Keratinocyte (primary cell): ENCODE measurements around the gene MAVS. TPM values are rescaled to one million over a fixed set of nuclear protein-coding genes. Genes with fewer than 3 reads are reported as not detected.

ENCODE experiments used
- DNase-seq: peaks from one replicate; pipeline ENCODE4 v3.0.0-alpha.2; 2011; ENCODE audit warnings: low read depth, missing footprints, low spot score
- FAIRE-seq: peaks from 2 replicates; lab custom pipeline; 2011; peaks lifted over from hg19 to GRCh38; lab: Jason Lieb, UNC
- H2AFZ ChIP-seq: 2 replicates; pipeline ENCODE4 v1.6.0; 2012; ENCODE audit warnings: low read length, control low read depth, inconsistent platforms; ENCODE audit not compliant: control insufficient read depth
- H3K27ac ChIP-seq: 2 replicates; pipeline ENCODE4 v1.5.1; 2011; ENCODE audit warnings: low read length; ENCODE audit not compliant: control insufficient read depth, insufficient read depth
- H3K27me3 ChIP-seq: 3 replicates; pipeline ENCODE4 v1.6.0; 2011; ENCODE audit warnings: low read length; ENCODE audit not compliant: control insufficient read depth, insufficient read depth; ENCODE audit errors: extremely low read depth
- H3K36me3 ChIP-seq, 2 experiments: 2 replicates in 1 of 2; 3 replicates in 1 of 2; pipeline ENCODE4 v1.5.1; 2011; ENCODE audit warnings: low read length in 2 of 2, mild to moderate bottlenecking in 1 of 2; ENCODE audit not compliant: control insufficient read depth in 2 of 2, insufficient read depth in 2 of 2; ENCODE audit errors: extremely low read depth in 1 of 2
- H3K4me1 ChIP-seq: 3 replicates; pipeline ENCODE4 v1.5.1; 2011; ENCODE audit warnings: low read length; ENCODE audit not compliant: control insufficient read depth, insufficient read depth; ENCODE audit errors: extremely low read depth
- H3K4me2 ChIP-seq: 3 replicates; pipeline ENCODE4 v1.6.0; 2011; ENCODE audit warnings: low read depth, low read length; ENCODE audit not compliant: control insufficient read depth, insufficient read depth; ENCODE audit errors: extremely low read depth
- H3K4me3 ChIP-seq, 3 experiments: fragments of 200-600 bp in 1 of 3; sonication (generic) in 1 of 3; 2 replicates in 2 of 3; 3 replicates in 1 of 3; pipeline ENCODE4 v1.5.1; 2011 to 2016; ENCODE audit warnings: low read length in 3 of 3, mild to moderate bottlenecking in 3 of 3, control low read depth in 2 of 3, inconsistent platforms in 1 of 3, low read depth in 1 of 3, mixed read lengths in 1 of 3, mixed run types in 1 of 3, moderate library complexity in 1 of 3; ENCODE audit not compliant: control insufficient read depth in 2 of 3, insufficient read depth in 2 of 3; ENCODE audit errors: extremely low read depth in 1 of 3
- H3K79me2 ChIP-seq: 2 replicates; pipeline ENCODE4 v1.6.0; 2012; ENCODE audit warnings: low read length; ENCODE audit not compliant: control insufficient read depth, insufficient read depth
- H3K9ac ChIP-seq: 3 replicates; pipeline ENCODE4 v1.6.0; 2011; ENCODE audit warnings: low read length; ENCODE audit not compliant: control insufficient read depth, insufficient read depth; ENCODE audit errors: extremely low read depth
- H3K9me1 ChIP-seq: 3 replicates; pipeline ENCODE4 v1.6.0; 2011; ENCODE audit warnings: low read length; ENCODE audit not compliant: control insufficient read depth, insufficient read depth; ENCODE audit errors: extremely low read depth
- H3K9me3 ChIP-seq: 2 replicates; pipeline ENCODE4 v1.5.1; 2012; ENCODE audit warnings: low read depth, low read length; ENCODE audit not compliant: control insufficient read depth
- H4K20me1 ChIP-seq: 3 replicates; pipeline ENCODE4 v1.6.0; 2011; ENCODE audit warnings: low read length; ENCODE audit not compliant: control insufficient read depth, insufficient read depth; ENCODE audit errors: extremely low read depth
- EZH2 ChIP-seq: IDR thresholded peaks from one replicate; pipeline ENCODE4 v1.6.1; 2012; ENCODE audit warnings: inconsistent platforms, mild to moderate bottlenecking, low read length, moderate library complexity
- dilution Hi-C: fragments of 300-500 bp; cut with MboI; formaldehyde crosslinking; loops from one replicate; pipeline ENCODE4 v1.7.0; 2020; ENCODE audit warnings: low sequenced_read_pairs; ENCODE audit not compliant: extremely low pct_ligation_motif_present
- polyA plus RNA-seq, 5 experiments: library from polyadenylated mRNA; depleted of rRNA in 3 of 5; stranded (reverse) in 3 of 5; stranded (forward) in 1 of 5; unstranded in 1 of 5; fragments of >200 nt; gene quantifications; 1 replicate in 1 of 5; 2 replicates in 3 of 5; 3 replicates in 1 of 5; pipeline versions ENCODE4 v1.2.1 to v1.2.3, GENCODE V29; 2011 to 2012; ENCODE audit warnings: missing spikeins in 2 of 5, low read depth in 1 of 5, low replicate concordance in 1 of 5
- TF ChIP-seq, protein P1 (sequence below), 3 experiments: IDR thresholded peaks in 1 of 3; conservative IDR thresholded peaks in 1 of 3; optimal IDR thresholded peaks in 1 of 3; 2 replicates in 2 of 3; 3 replicates in 1 of 3; pipeline versions ENCODE3 to v1.5.1; 2011; ENCODE audit warnings: low read length in 3 of 3, mild to moderate bottlenecking in 3 of 3, moderate library complexity in 2 of 3, control low read depth in 1 of 3, inconsistent platforms in 1 of 3; ENCODE audit not compliant: insufficient read depth in 2 of 3; ENCODE audit errors: extremely low read depth in 1 of 3

MAVS gene
- polyA plus RNA-seq, 1 donor (not counting 4 experiments of a cell fraction or from before 2014, with no cell fraction given), result 15.1 TPM

DNA sequence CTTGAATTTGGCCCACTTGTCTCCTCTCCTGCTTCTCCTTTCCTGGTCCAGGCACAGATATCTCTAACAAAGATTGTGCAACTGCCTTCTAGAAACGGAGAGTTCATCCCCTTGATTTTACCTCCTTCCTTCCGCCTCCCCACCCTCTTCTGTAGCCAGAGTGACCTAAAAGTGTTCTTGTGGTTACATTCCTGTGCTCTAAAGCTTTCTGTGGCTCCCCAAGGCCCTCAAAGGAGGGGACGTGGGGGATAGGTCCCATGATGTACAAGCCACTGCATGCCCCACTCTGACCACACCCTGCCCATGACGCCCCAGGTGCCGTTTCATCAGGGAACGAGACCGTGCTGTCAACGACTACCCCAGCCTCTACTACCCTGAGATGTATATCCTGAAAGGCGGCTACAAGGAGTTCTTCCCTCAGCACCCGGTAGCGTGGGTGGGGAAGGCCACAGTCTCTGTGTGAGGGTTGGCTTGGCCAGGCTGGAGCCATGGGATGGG is 42.3 kb upstream of the MAVS start:
- no peak overlapping the region for H3K4me2 ChIP-seq
- peak overlapping the region; percentile 99 for H3K27ac ChIP-seq
- dilution Hi-C loops, result no loop called here
- DNase-seq, result peak; percentile 97
- no peaks in the 10 kb centered on the region for H3K9me1 ChIP-seq
- no peak overlapping the region for H3K4me3 ChIP-seq
- no peaks in the 10 kb centered on the region for H3K9me3 ChIP-seq
- no peaks in the 10 kb centered on the region for H3K27me3 ChIP-seq
- H3K79me2 ChIP-seq, result peaks cover 7% of the 10 kb centered on the region
- peaks cover 29 to 62% of the 10 kb centered on the region in 2 experiments for H3K36me3 ChIP-seq
- peak; percentile 69 for FAIRE-seq
- no peaks in the 10 kb centered on the region for H4K20me1 ChIP-seq
- H3K9ac ChIP-seq, result peak overlapping the region; percentile 47
- H3K4me1 ChIP-seq, result peaks cover 81% of the 10 kb centered on the region
- H2AFZ ChIP-seq, result no peak overlapping the region
- no peak for TF ChIP-seq EZH2
- TF ChIP-seq, protein P1, sequence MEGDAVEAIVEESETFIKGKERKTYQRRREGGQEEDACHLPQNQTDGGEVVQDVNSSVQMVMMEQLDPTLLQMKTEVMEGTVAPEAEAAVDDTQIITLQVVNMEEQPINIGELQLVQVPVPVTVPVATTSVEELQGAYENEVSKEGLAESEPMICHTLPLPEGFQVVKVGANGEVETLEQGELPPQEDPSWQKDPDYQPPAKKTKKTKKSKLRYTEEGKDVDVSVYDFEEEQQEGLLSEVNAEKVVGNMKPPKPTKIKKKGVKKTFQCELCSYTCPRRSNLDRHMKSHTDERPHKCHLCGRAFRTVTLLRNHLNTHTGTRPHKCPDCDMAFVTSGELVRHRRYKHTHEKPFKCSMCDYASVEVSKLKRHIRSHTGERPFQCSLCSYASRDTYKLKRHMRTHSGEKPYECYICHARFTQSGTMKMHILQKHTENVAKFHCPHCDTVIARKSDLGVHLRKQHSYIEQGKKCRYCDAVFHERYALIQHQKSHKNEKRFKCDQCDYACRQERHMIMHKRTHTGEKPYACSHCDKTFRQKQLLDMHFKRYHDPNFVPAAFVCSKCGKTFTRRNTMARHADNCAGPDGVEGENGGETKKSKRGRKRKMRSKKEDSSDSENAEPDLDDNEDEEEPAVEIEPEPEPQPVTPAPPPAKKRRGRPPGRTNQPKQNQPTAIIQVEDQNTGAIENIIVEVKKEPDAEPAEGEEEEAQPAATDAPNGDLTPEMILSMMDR (optimal IDR thresholded peaks at IDR 0.05 in 1 of 3, IDR thresholded peaks at IDR 0.05 in 1 of 3, conservative IDR thresholded peaks at IDR 0.05 in 1 of 3; ENCODE audit: extremely low read depth in 1 of 3, insufficient read depth in 2 of 3, low read length in 3 of 3), result no peak

DNA sequence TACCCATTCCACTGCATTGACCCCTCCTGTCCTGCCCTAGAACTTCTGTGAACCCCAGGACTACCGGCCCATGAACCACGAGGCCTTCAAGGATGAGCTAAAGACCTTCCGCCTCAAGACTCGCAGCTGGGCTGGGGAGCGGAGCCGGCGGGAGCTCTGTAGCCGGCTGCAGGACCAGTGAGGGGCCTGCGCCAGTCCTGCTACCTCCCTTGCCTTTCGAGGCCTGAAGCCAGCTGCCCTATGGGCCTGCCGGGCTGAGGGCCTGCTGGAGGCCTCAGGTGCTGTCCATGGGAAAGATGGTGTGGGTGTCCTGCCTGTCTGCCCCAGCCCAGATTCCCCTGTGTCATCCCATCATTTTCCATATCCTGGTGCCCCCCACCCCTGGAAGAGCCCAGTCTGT is 41.9 kb upstream of the MAVS start:
- Histone ChIP-seq H3K9me3 (no peaks in the 10 kb centered on the region), H3K9me1 (no peaks in the 10 kb centered on the region), H3K4me3 (no peak overlapping the region), H3K27me3 (no peaks in the 10 kb centered on the region), H3K9ac (peak overlapping the region; percentile 24), H3K36me3 (peaks cover 28 to 58% of the 10 kb centered on the region in 2 experiments), H2AFZ (no peak overlapping the region), H3K4me1 (peaks cover 76% of the 10 kb centered on the region), H3K27ac (peak overlapping the region; percentile 99), H3K79me2 (peaks cover 4% of the 10 kb centered on the region), H3K4me2 (no peak overlapping the region), H4K20me1 (no peaks in the 10 kb centered on the region)
- FAIRE-seq (no peak), DNase-seq (no peak)
- no peak for TF ChIP-seq EZH2
- TF ChIP-seq, protein P1 (optimal IDR thresholded peaks at IDR 0.05 in 1 of 3, IDR thresholded peaks at IDR 0.05 in 1 of 3, conservative IDR thresholded peaks at IDR 0.05 in 1 of 3; ENCODE audit: extremely low read depth in 1 of 3, insufficient read depth in 2 of 3, low read length in 3 of 3), result no peak
- dilution Hi-C loops, result no loop called here
